Trophoblast cell (in vitro differentiated cells and primary cell): Measurements from ENCODE around the gene INSYN2A.

ENCODE experiments used
- DNase-seq, 2 donors: peaks; one replicate each; pipeline ENCODE4 v3.0.0-alpha.2; 2016
- H2AFZ ChIP-seq: 2 replicates; pipeline ENCODE4 v1.6.1; 2013; ENCODE audit warnings: low read length, moderate library complexity, mild to moderate bottlenecking; ENCODE audit not compliant: insufficient read depth, poor library complexity
- H2AK5ac ChIP-seq: 2 replicates; pipeline ENCODE4 v1.6.1; 2013; ENCODE audit warnings: mild to moderate bottlenecking, low read length
- H2BK120ac ChIP-seq: 2 replicates; pipeline ENCODE4 v1.6.1; 2013; ENCODE audit warnings: low read length, mild to moderate bottlenecking, moderate library complexity; ENCODE audit not compliant: insufficient read depth, poor library complexity
- H2BK12ac ChIP-seq: 2 replicates; pipeline ENCODE4 v1.6.1; 2013; ENCODE audit warnings: mild to moderate bottlenecking, low read length, moderate library complexity
- H2BK5ac ChIP-seq: 2 replicates; pipeline ENCODE4 v1.6.1; 2013; ENCODE audit warnings: low read length, low read depth, moderate library complexity, mild to moderate bottlenecking; ENCODE audit not compliant: poor library complexity
- H3K14ac ChIP-seq: 2 replicates; pipeline ENCODE4 v1.6.1; 2013; ENCODE audit warnings: mild to moderate bottlenecking, low read length
- H3K18ac ChIP-seq: 2 replicates; pipeline ENCODE4 v1.6.1; 2013; ENCODE audit warnings: mild to moderate bottlenecking, low read length
- H3K23ac ChIP-seq: 2 replicates; pipeline ENCODE4 v1.6.1; 2013; ENCODE audit warnings: low read length
- H3K27ac ChIP-seq: 2 replicates; pipeline ENCODE4 v1.5.1; 2013; ENCODE audit warnings: low read depth, mild to moderate bottlenecking, inconsistent platforms, low read length, moderate library complexity
- H3K27me3 ChIP-seq: 2 replicates; pipeline ENCODE4 v1.6.1; 2013; ENCODE audit warnings: inconsistent platforms, mild to moderate bottlenecking, low read length, moderate library complexity; ENCODE audit not compliant: insufficient read depth
- H3K36me3 ChIP-seq, 2 experiments: 1 replicate in 1 of 2; 2 replicates in 1 of 2; pipeline ENCODE4 v1.6.1; 2013; ENCODE audit warnings: low read length in 2 of 2, mild to moderate bottlenecking in 2 of 2, moderate library complexity in 1 of 2; ENCODE audit not compliant: insufficient read depth in 2 of 2, control insufficient read depth in 1 of 2
- H3K4ac ChIP-seq: 2 replicates; pipeline ENCODE4 v1.6.1; 2013; ENCODE audit warnings: low read depth, mild to moderate bottlenecking, low read length, moderate library complexity
- H3K4me1 ChIP-seq, 2 experiments: 1 replicate in 1 of 2; 2 replicates in 1 of 2; pipeline ENCODE4 v1.6.1; 2013; ENCODE audit warnings: low read length in 2 of 2, mild to moderate bottlenecking in 2 of 2, moderate library complexity in 1 of 2; ENCODE audit not compliant: insufficient read depth in 2 of 2, control insufficient read depth in 1 of 2
- H3K4me2 ChIP-seq: 2 replicates; pipeline ENCODE4 v1.6.1; 2013; ENCODE audit warnings: inconsistent platforms, mild to moderate bottlenecking, low read length, moderate library complexity
- H3K4me3 ChIP-seq: 2 replicates; pipeline ENCODE4 v1.5.1; 2013; ENCODE audit warnings: mild to moderate bottlenecking, low read depth, low read length, inconsistent platforms
- H3K79me1 ChIP-seq: one replicate; pipeline ENCODE4 v1.6.1; 2013; ENCODE audit warnings: low read length
- H3K79me2 ChIP-seq: 2 replicates; pipeline ENCODE4 v1.6.1; 2013; ENCODE audit warnings: low read length, mild to moderate bottlenecking; ENCODE audit not compliant: control insufficient read depth, insufficient read depth, poor library complexity
- H3K9ac ChIP-seq: 2 replicates; pipeline ENCODE4 v1.6.1; 2013; ENCODE audit warnings: mild to moderate bottlenecking, low read length
- H3K9me3 ChIP-seq: 2 replicates; pipeline ENCODE4 v1.6.1; 2013; ENCODE audit warnings: low read depth, mild to moderate bottlenecking, control low read depth, inconsistent platforms, low read length; ENCODE audit not compliant: insufficient read depth
- H4K12ac ChIP-seq: 2 replicates; pipeline ENCODE4 v1.6.1; 2013; ENCODE audit warnings: low read depth, mild to moderate bottlenecking, low read length, moderate library complexity
- H4K8ac ChIP-seq: 2 replicates; pipeline ENCODE4 v1.6.1; 2013; ENCODE audit warnings: low read depth, mild to moderate bottlenecking, low read length, moderate library complexity
- H4K91ac ChIP-seq: one replicate; pipeline ENCODE4 v1.6.1; 2013; ENCODE audit warnings: low read depth, mild to moderate bottlenecking, low read length, moderate library complexity
- WGBS: extraction: QIAGEN DNeasy Blood & Tissue Kit; methylation state at CpG from one replicate; pipeline ENCODE4 v1.1.7; 2013; ENCODE audit warnings: missing lambda C conversion rate; ENCODE audit not compliant: insufficient read length, insufficient coverage; ENCODE audit errors: extremely low coverage; 5-methylcytosine and 5-hydroxymethylcytosine counted together

Gene INSYN2A

GRCh38 chr10:127216274-127216673, 19.9 kb upstream of the INSYN2A start:
- WGBS, result no CpG with 5 or more reads among the region's 5 CpGs
- Histone ChIP-seq H3K79me1 (no peaks in the 10 kb centered on the region), H3K14ac (no peak overlapping the region), H3K18ac (no peak overlapping the region), H3K4me2 (no peak overlapping the region), H2AK5ac (no peak overlapping the region), H3K36me3 (peaks cover 0 to 1% of the 10 kb centered on the region in 2 experiments), H3K79me2 (no peaks in the 10 kb centered on the region), H2BK120ac (no peak overlapping the region), H3K4ac (no peak overlapping the region), H2BK5ac (no peak overlapping the region), H3K27me3 (no peaks in the 10 kb centered on the region), H2AFZ (no peak overlapping the region), H4K8ac (no peak overlapping the region), H3K4me1 (no peaks in the 10 kb centered on the region), H2BK12ac (no peak overlapping the region), H3K9ac (no peak overlapping the region), H4K91ac (no peak overlapping the region), H3K23ac (no peak overlapping the region), H3K9me3 (peaks cover 1% of the 10 kb centered on the region), H3K27ac (no peak overlapping the region), H3K4me3 (no peak overlapping the region), H4K12ac (no peak overlapping the region)
- DNase-seq, result no peak

- Histone ChIP-seq H2AFZ (no peak overlapping the region), H3K9me3 (peaks cover 1% of the 10 kb centered on the region), H2BK5ac (no peak overlapping the region), H3K27ac (no peak overlapping the region), H3K23ac (no peak overlapping the region), H2AK5ac (no peak overlapping the region), H3K18ac (no peak overlapping the region), H3K14ac (no peak overlapping the region), H2BK120ac (no peak overlapping the region), H3K79me1 (no peaks in the 10 kb centered on the region), H3K4me2 (no peak overlapping the region), H2BK12ac (no peak overlapping the region), H3K4ac (no peak overlapping the region), H3K4me3 (no peak overlapping the region), H3K27me3 (no peaks in the 10 kb centered on the region), H4K91ac (no peak overlapping the region), H3K79me2 (no peaks in the 10 kb centered on the region), H4K8ac (no peak overlapping the region), H3K9ac (no peak overlapping the region), H4K12ac (no peak overlapping the region), H3K4me1 (no peaks in the 10 kb centered on the region), H3K36me3 (peaks cover 0 to 1% of the 10 kb centered on the region in 2 experiments)
- DNase-seq, result no peak
- no CpG with 5 or more reads among the region's 4 CpGs for WGBS
Measured at GRCh38 chr10:127215866-127216265, 19.5 kb upstream of the INSYN2A start.

- Histone ChIP-seq H3K79me2 (no peaks in the 10 kb centered on the region), H2AFZ (no peak overlapping the region), H3K14ac (no peak overlapping the region), H3K9me3 (no peaks in the 10 kb centered on the region), H2BK12ac (no peak overlapping the region), H4K8ac (no peak overlapping the region), H3K27ac (no peak overlapping the region), H3K4me3 (no peak overlapping the region), H3K27me3 (no peaks in the 10 kb centered on the region), H2AK5ac (no peak overlapping the region), H3K79me1 (no peaks in the 10 kb centered on the region), H3K4ac (no peak overlapping the region), H2BK5ac (no peak overlapping the region), H3K9ac (no peak overlapping the region), H3K36me3 (peaks cover 0 to 1% of the 10 kb centered on the region in 2 experiments), H4K91ac (no peak overlapping the region), H3K4me2 (no peak overlapping the region), H2BK120ac (no peak overlapping the region), H4K12ac (no peak overlapping the region), H3K18ac (no peak overlapping the region), H3K23ac (no peak overlapping the region), H3K4me1 (no peaks in the 10 kb centered on the region)
- WGBS, result no CpG with 5 or more reads among the region's 7 CpGs
- no peak for DNase-seq
Measured at GRCh38 chr10:127210936-127211466, 14.6 kb upstream of the INSYN2A start.

DNA sequence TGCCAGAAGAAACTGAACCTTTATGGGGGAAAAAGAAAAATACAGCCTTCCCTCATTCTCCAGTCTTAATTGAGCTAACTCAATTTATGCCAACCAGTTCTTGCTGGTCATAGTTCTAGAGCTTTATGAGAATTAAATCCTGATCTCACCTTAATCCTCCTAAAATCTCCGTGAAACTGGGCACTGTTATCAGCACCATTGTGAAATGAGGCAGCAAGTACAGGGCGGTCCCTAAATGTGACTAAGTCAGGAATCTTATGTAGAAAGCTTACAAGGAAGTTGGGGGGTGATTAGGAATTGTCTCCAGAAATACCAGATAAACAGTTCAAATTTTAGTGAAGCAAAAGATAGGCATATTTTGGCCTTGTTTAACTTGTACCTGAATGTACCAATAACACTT, 10.7 kb upstream of the INSYN2A start:
- no peaks in the 10 kb centered on the region for H3K79me1 ChIP-seq
- no peak overlapping the region for H4K12ac ChIP-seq
- no peak overlapping the region for H3K4me3 ChIP-seq
- H3K79me2 ChIP-seq, result no peaks in the 10 kb centered on the region
- H4K8ac ChIP-seq, result no peak overlapping the region
- no peaks in the 10 kb centered on the region for H3K4me1 ChIP-seq
- H3K23ac ChIP-seq, result no peak overlapping the region
- H3K18ac ChIP-seq, result no peak overlapping the region
- no peak for DNase-seq
- H3K27ac ChIP-seq, result no peak overlapping the region
- H3K27me3 ChIP-seq, result no peaks in the 10 kb centered on the region
- H2AFZ ChIP-seq, result no peak overlapping the region
- no peak overlapping the region for H3K14ac ChIP-seq
- WGBS, result no CpG with 5 or more reads among the region's 2 CpGs
- no peak overlapping the region for H2BK12ac ChIP-seq
- no peak overlapping the region for H2BK5ac ChIP-seq
- no peaks in the 10 kb centered on the region for H3K9me3 ChIP-seq
- no peak overlapping the region for H2BK120ac ChIP-seq
- H4K91ac ChIP-seq, result no peak overlapping the region
- H3K4me2 ChIP-seq, result no peak overlapping the region
- H3K36me3 ChIP-seq, result peaks cover 2 to 5% of the 10 kb centered on the region in 2 experiments
- H3K9ac ChIP-seq, result no peak overlapping the region
- no peak overlapping the region for H2AK5ac ChIP-seq
- no peak overlapping the region for H3K4ac ChIP-seq
